SW 1271 (cell line): ENCODE results near the gene NELL1.

Experiments
- DNase-seq, 2 experiments: peaks; one replicate each; lab custom pipeline; 2025; lab: John Stamatoyannopoulos, UW

The NELL1 gene

DNA sequence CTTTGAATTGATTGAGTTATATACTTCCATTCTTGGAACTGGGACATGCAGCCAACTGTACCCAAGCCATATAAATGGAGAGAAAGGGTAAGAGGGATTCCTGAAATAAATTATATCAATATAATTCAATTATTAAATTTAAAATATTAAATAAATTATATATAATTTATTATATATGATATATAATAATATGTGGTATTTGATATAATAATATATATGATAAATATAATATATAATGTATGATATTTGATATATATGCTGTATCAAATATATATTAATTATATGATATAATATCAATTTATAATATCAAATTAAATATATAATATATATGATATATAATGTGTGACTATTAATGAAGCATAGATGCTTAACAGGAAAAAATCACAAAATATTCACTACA lies 677.0 kb downstream of the NELL1 start:
- DNase-seq: no peak

DNA sequence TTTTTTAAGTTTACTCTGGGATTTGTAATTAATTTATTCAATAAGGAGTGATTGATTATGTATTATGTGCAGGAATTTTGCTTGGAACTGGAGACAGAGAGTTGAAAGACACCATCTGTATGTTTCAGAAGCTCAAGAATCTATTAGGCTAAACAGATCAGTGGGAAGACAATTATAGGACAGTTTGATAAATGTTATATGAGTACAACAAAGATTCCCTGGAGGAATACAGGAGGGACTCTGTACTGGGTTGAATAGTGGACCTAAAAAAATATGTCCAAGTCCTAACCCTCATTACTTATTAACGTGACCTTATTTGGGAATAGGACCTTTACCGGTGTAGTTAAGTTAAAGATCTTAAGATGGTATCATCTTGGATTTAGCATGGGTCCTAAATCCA lies 681.2 kb downstream of the NELL1 start:
- no peak for DNase-seq

DNA sequence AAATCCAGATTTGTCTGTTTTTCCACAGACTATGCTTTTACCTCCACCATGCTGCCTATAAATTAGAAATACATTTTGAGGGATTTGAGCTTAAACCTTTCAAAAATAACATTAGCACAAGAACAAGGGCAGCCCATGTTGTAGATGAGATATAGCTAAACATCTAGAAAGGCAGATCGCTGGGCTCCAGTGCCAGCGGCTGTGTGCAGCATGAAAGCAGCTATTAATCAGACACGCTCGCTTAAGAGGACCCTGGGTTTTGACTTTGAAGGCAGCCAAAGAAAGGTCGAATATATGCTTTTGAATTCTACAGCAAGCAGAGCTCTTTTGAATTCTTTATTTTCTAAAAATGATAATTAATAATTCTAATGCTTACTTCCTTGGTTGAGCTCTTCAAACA lies 684.0 kb downstream of the NELL1 start:
- no peak for DNase-seq

DNA sequence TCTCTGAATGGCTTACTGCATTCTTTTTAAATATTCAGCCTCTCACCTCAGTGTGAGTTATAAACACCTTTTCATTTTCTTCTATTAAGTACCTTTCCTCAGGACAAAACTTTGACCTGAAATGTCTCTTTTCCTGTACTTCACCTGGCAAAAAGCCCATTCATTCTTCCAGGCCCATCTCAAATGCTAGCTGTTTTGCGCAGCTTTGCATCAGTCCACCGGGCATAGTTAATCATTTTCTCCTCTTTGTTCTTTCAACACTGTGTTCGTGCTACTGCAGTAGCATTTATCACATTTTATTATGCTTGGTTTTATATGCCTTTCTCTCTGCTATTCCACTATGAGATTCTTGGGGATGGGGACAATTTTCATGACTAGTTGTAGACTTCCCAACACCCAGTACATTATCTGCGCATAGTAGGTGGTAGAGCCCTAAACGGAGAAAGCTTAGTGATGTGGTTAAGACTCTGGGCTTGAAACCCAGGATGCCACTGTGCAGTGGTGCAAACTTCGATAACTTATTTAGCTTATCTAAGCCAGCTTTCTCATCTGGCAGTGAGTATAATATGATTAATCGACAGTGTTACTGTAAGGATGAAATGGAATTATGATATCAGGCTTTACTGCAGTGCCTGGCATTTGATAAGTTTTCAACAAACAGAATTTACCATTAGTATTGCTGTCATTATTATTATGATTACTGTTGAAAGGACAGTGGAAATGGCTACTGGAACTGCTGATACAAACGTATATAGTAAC lies 695.7 kb downstream of the NELL1 start:
- no peak for DNase-seq

DNA sequence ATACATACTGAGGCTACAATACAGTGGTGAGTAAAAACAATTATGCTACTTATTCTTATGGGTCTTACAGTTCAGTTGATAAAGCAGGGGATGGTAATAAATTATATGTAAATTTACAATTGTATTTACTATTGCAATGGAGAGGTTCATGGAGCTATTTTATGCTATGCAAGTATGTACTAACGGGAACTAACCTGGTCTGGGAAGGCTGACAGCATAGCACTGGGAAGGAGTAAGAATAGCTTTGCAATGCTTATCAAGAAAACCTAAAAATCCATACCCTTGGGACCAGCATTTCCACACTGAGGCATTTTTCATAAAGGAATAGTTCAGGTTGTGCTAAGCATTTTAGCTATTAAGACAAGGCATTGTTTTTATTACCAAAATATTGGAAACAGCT lies 700.6 kb downstream of the NELL1 start:
- no peak for DNase-seq

DNA sequence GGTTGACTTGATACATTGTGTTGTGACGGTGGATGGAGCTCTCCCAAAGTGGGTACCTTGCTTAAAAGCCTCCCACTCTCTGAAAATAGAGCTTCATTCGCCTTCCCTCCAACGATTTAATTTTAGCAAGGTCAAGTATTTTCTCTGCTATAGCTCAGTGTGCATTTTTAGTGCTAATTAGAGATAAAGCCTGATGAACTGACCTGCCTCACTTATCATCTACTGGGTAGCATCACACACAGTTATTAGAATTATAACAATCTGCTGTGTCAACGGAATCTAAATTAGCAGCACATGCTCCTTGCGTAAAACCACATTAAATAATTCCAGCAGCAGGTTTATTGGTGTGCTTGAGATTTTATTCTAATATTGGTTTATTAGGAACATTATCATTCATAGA lies 701.7 kb downstream of the NELL1 start:
- no peak for DNase-seq

DNA sequence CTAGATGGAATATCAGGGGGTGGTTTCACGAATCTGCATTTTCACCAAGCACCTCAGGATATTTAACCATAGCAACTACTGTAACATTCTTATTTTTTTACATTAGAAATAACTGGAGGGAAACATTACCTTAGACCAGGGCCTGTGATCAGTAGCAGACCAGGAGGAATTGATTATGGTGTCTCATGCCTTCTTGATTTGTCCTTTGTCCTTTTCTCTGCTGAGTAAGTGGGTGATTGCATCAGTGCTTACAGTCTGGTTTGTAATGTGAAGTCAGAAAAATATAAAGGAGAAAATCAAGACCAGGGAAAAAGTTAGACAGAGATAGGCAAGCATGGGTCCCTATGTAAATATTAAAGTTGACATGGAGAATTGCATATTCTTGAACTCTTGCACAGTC lies 703.3 kb downstream of the NELL1 start:
- no peak for DNase-seq

DNA sequence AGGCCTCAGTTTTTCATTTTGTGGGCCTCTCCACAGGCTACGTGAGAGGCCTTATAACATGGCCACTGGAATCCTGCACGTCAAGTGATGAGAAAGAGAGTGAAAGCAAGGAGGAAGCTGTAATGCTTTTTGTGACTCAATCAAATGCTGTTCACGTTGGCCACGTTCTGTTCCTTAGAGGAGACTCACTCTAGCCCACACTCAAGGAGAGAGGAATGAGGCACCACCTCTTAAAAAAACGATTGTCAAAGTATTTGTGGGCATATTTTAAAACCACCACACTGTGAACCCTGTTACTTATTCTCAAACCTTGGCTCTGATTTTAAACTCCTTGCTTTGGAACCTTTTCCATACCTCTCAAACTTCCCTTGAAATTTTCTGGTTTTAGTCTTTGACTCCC lies 705.0 kb downstream of the NELL1 start:
- DNase-seq: no peak

DNA sequence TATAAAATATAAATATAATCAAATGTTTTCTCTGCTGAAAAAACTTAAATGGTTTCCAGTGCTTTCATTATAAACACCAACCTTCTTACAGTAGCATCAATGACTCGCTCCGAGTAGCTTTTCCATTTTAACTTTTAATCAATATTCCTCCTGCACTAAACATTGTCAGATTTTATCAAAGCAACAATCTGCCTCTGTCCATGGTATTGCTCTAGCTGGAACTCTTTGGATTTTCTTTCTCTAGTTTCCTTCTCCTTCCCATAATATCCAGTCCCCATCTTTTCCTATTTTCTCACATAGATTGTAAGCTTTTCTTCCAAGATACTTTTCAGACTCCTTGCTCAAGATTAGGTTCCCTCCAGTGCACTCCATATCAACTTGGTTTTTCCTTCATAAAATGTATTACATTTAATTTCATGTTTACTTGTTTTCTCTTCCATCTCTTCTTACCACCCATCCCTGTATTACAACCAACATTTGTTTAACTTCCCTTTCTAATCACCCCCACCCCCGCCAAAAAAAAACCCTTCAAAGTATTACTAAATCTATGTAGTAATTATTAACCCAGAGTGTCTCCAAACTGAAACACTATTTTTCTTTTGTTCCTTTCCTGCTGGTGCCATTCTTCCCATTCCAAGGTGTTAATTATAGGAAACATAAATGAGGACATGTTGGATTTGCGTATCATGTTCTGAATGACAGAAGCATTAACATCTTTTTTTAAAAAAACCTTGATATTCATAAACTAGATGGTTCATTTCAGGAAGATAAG lies 716.5 kb downstream of the NELL1 start:
- no peak for DNase-seq

DNA sequence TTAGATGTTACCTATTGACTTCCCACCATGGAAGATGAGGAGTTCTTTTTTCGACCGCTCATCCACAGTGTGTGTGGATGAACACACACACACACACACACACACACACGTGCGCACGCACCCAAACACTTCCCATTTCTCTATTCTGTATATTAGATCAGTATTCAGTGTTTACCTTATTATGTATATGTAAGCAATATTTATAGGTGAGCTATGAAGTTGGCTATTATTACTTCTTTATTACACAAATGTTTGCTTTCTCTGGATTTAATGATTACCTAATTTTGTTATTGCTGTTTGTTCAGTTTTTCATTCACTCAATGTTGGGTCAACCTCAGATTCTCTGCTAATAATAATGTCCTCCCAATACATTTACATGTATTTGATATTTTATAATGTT lies 721.0 kb downstream of the NELL1 start:
- DNase-seq: no peak

DNA sequence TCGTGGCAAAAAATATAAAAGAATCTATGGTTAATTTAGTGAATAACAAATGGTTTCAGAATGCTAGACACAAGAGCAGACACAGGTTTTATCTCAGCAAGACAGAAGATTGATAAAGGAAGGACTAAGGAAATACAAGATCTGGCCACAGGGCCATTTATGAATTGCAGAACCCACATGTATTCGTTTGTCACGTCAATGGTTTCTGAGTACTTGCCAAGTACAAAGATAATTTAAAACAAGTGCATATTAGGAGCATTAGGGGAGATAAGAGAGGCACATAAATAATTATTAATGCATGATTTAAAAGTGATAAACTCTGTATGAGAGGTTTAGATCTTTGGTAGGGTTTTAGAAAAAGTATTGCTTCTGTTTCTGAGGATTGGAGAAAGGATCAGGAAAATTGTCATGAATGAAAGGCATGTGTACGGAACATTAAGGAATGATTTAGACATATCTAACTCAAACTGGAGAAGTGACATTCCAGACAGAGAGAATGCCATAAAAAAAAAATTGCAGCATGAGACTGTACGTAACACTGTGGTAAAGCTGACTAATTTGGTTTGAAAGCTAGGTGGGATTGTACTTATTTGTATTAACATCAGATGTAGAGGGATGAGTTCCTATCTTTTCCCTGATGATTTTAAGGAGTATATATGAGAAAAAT lies 727.1 kb downstream of the NELL1 start:
- DNase-seq: no peak

DNA sequence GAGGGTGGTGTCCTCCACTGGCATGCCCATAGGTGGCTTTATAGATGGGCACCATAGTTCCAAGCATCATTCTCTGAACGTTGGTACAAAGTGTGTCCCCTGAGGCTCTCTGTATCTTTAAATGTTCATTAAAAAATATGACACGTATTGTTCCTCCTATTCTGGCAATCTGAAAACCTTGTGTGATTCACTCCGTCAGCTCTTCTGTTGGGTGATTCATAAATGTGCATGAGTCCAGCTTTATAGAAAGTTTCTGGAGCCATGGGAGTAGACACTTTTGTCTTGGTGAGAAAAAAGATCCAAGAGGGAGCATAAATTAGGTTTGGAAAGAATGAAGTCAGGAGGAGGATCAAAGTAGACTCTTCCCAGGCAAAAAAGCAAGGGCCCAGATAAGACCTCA lies 728.8 kb downstream of the NELL1 start:
- DNase-seq: no peak

DNA sequence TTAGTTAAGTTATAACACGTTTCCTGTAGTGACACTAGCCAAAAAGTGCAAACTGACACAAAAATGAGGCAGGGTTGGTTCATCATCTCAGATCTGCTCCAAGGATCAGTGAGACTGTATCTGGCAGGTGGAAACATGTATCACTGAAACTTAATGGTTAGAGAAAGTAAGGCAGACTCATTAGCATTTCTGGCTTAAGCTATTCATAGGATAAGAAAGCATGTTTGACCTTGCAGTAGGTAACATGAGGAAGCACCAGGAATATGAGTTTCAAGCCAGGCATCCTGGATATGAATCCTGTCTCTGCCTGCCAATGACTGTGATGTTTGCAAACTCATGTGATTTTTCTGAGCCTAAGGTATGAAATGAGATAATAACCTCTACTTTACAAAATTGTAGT lies 732.1 kb downstream of the NELL1 start:
- DNase-seq: no peak

DNA sequence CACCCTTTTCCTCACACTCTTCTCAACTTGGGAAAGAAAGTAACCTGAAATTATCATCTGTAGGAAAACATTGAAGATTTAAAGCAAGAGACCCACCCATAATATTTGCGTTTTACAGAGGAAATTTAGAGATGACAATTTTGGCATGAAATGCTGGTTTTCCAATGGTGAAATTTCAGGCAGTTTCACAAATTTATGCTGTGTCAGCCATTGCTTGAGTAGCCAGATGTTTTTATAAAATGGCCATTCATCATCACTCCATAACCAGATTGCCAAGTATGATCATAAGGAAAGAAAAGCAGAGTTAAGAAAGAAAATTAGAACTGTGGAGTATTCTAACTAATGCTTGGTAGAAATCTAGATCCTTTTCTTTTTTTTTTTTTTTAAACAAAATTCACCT lies 732.9 kb downstream of the NELL1 start:
- no peak for DNase-seq

DNA sequence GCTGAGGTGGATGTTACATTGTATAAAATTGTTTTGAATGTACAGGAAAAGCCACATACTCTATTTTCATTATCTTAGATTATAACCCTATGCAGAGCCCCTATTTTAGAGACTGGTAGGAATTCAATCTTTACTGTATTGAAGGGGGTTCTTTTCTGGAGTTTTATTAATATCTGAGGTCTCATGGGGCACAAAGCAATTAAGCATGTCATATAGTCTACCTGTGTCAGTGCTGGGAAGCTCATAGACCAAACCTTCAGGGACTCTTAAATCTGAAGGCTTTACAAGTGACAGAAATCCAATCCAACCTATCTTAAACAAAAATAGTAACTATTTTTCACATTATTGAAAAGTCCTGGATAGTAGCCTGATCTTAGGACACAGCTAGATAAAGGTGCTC lies 733.7 kb downstream of the NELL1 start:
- no peak for DNase-seq

DNA sequence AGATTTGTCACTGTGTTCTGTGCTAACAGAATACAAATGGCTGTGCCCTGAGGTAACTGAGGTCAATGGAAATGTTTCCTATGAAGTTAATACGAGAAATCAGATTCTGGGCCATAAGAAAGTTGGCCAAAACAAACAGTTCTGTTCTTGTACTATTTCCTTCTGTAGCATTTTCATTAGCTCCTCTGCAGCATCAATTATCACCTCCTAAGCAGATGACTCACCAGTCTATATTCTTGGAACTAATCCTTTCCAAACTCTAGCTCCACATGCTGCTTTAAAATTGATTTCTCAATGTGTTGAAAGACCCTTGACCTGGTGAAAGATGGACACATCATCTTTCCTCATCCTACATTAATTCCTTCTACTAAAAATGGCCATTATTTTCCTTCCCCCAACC lies 736.0 kb downstream of the NELL1 start:
- no peak for DNase-seq

DNA sequence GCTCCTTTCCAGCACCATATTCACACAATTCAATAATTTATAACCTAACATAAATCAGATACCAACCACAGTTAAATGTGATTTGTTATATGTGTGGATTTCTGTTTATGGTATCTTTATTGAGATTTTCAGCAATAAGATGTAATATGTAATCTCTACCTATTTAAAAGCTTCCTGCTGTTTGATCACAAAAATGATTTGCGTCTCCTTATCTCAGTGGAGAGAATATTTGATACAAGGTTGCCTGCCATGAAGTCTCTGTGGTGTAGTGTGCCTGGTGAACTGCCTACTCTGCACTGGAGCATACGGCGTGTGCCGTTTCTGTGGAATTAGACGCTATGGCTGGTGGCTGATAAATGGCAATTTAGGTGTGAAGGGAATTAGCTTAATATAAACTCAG lies 741.1 kb downstream of the NELL1 start:
- DNase-seq: no peak

DNA sequence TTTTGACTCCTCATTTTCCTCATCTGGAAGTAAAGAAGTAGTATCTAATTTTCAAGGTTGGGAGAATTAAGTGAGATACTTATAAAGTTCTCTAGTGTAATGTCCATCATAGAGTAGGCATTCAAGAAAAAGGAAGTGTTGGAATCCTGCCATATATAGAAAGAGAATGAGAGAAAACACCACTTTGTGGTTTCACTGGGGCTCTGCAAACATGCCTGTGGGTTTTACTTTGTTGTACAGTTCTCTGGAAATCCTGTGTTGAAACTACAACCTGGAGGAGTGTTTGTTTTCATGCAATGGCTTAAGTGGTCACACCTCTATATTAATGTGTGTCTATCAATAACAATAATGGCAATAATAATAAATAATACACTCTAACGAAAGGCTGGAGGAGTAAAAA lies 741.7 kb downstream of the NELL1 start:
- no peak for DNase-seq

DNA sequence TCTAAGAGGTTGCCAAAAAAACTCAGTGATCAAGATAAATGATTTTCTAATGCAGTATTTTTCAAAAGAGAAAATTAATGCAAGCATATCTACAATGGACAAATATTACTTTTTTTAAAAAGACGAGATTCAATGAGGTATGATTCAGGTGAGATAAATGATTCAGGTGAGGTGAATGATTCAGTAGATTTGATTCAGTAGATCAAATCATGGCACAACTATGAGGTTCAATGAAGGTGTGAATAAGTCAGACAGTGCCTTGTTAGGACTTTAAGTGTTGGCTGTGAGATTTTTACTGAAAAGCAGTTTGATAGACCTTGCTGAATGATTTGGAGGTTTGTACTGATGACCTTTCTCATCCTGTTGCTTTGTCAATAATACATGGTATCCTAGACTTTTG lies 742.2 kb downstream of the NELL1 start:
- DNase-seq: no peak

DNA sequence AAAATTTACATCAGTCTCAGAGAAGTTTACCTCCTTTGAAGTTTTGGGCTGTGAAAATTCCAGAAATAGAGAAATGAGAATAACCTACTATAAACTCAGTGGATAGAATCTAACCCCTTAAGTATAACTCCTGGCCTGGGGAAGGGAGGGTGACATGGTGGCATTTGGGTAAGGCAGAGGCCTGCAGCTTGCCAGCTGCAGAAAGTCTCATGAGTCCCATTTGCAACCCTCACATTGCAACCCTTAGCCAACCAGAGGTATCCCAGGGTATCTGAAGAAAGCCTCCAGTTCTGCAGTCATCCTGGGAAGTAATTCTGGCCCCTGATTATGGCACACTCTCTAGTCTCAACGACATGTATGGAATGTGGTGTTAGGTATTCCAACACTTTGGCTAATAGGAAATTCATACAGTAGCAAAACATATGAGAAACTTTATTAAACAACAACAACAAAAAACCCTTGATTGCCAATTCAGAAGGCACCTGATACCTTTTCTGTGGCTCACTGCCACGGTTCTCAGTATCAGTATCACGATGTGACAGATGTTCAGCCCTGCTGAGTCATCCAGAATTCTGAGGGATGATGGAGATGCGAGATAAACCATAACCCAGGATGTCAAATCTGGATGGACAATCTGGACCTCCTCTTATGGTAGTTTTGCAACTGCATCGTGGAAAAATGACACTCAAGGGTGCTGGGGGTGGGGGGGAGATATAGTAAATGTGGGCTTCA lies 743.4 kb downstream of the NELL1 start:
- DNase-seq: no peak

DNA sequence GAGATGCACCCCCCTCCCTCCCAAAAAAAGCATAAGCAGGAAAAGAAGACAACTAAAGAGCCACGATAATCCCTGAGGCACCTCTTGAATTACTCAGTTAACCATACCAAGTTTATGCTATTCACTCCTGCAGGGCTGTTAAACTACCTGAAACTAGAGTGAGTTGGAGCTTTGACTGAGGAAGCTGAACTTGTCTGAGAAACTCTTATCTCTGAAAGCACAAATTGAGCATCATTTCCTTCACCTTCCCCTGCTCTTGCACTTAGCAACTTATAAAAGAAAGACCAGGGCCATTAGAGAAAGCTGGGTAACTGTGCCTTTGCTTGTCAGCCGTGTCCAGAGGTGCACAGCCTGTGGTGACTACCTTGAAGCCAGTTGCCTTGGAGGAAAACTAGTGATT lies 745.6 kb downstream of the NELL1 start:
- DNase-seq: no peak

DNA sequence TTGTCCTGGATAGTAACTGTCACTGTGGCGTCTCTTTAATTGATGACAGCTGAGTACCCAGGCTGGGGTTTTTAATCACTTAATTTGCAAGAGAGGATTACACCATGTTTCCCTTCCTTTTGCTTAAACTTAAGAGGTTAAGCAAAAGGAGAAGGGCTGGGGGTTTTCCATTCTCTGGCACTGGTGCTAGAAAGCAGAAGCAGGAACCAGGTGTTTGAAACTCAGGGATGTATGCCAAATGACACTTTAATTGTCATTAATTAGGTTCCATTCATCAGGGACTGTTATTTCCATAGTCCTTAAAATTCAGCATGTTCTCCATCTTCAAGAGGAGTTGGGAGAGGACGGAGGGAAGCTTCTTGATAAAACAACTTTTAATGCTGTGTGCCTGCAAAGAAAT lies 746.2 kb downstream of the NELL1 start:
- no peak for DNase-seq
